Muscle layer of colon (tissue), 2 donors: ENCODE data around the gene IGFBP7.

Experiments used
- H3K27ac ChIP-seq: one replicate; pipeline ENCODE4 v1.7.0; 2013; ENCODE audit warnings: low read depth, mild to moderate bottlenecking, low read length, moderate library complexity
- H3K27me3 ChIP-seq, 2 donors: one replicate each; pipeline ENCODE4 v1.7.0; 2013; ENCODE audit warnings: low read length in 2 of 2, mild to moderate bottlenecking in 2 of 2; ENCODE audit not compliant: insufficient read depth in 2 of 2, control insufficient read depth in 1 of 2
- H3K36me3 ChIP-seq: one replicate; pipeline ENCODE4 v1.7.0; 2013; ENCODE audit warnings: mild to moderate bottlenecking, low read length; ENCODE audit not compliant: insufficient read depth
- H3K4me1 ChIP-seq: one replicate; pipeline ENCODE4 v1.7.0; 2013; ENCODE audit warnings: mild to moderate bottlenecking, low read length; ENCODE audit not compliant: insufficient read depth
- H3K4me3 ChIP-seq, 2 donors: one replicate each; pipeline ENCODE4 v1.7.0; 2013; ENCODE audit warnings: low read length in 2 of 2, low read depth in 1 of 2, mild to moderate bottlenecking in 1 of 2, moderate library complexity in 1 of 2
- H3K9ac ChIP-seq: one replicate; pipeline ENCODE4 v1.7.0; 2013; ENCODE audit warnings: low read length
- H3K9me3 ChIP-seq: one replicate; pipeline ENCODE4 v1.7.0; 2013; ENCODE audit warnings: mild to moderate bottlenecking, low read length
- donor health status: abdominal sarcoma.
- donor health status: Adenocarcinoma of cecum.

The IGFBP7 gene

DNA sequence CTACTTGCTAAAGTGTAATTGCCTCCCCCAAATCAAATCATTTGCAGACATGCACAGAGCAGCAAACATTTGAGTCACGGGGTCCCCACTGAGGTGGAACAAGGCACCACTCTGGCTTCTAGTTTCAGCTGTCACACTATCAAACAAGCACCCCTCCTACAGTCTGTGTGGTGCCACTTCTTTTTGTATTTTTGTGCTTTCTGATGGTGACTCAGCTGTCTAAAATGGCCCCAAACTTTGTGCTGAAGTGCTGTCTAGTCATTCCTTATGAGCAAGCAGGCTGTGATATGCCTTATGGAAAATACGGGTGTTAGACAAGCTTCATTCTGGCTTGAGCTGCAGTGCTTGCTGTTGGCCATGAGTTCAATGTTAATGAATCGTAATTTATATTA is 15.4 kb downstream of the IGFBP7 start:
- H3K27ac ChIP-seq = peak overlapping the region; percentile 65
- no peaks in the 10 kb centered on the region for H3K27me3 ChIP-seq
- H3K9ac ChIP-seq = no peak overlapping the region
- peaks cover 64% of the 10 kb centered on the region for H3K4me1 ChIP-seq
- no peaks in the 10 kb centered on the region for H3K36me3 ChIP-seq
- no peak overlapping the region for H3K4me3 ChIP-seq
- no peaks in the 10 kb centered on the region for H3K9me3 ChIP-seq

DNA sequence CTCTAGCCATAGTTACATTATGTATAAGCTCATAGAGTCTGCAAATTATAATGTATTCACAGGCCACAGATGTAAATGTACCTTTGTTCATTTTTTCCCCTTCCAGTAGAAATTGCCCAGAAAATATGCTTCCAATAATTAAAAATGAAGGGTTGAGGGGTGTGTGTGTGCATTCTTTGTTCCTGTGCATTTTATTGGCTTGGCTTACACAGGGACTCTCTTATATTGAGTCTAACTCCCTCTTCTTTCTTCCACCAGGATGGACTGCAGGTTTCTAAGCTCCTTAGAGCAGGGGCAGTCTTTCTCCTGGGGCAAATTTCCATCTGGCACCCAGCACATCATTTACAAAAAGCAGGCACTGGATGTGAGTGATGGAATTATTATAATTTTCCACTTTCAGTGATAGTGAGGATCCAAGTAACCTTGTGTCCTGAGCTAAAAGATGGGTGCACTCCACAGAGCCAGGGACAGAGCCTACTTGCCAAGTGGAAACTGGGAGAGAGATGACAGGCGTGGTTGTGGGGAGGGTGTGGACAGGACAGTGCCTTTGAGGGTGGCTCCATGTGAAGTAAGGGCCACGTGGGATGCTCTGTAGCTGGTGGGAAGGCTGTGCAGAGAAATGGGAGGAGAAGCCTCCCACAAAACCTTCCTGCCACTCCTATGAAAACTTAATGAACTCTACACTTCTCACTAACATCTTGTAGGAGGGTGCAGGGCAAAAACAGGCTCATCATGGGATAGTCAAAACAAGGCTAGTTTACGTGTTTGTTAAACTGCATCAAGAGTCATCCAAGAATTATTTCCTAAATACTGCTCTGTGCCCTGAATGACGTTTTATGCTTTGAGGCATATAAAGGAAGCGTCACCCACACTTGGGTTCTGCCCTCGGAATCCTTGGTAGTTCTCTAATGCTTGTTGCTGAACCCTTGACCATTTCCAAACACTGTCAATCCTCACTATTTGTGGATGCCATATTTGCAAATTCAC is 16.0 kb downstream of the IGFBP7 start:
- Histone ChIP-seq H3K9me3 (no peaks in the 10 kb centered on the region), H3K27ac (peak overlapping the region; percentile 65), H3K4me1 (peaks cover 58% of the 10 kb centered on the region), H3K4me3 (no peak overlapping the region), H3K27me3 (no peaks in the 10 kb centered on the region), H3K36me3 (no peaks in the 10 kb centered on the region), H3K9ac (no peak overlapping the region)

DNA sequence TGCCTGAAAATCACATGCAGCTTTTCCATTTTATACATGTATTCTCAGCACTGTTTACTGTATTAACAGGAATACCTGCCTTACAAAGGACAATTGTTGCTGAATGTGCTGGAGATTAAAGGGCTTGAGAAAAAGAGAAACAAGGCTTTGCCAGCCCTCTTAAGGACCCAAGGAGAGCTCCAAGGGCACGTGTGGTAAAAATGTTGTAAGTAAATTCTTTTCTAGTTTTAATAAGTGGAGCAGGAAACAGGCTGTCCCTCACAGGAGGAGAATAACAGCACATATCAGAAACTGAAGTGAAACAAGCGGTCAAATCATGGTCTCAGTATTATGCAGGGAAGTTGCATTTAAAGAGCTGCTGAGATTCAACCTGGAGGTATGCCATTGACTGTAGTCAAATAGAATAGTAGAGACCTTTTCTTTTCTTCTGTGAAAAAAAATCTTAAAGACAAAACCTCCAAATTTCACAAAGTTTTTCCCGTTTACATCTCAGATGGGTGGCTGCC is 18.5 kb downstream of the IGFBP7 start:
- Histone ChIP-seq H3K9me3 (no peaks in the 10 kb centered on the region), H3K36me3 (no peaks in the 10 kb centered on the region), H3K27ac (no peak overlapping the region), H3K27me3 (no peaks in the 10 kb centered on the region), H3K4me3 (no peak overlapping the region), H3K9ac (no peak overlapping the region), H3K4me1 (peaks cover 40% of the 10 kb centered on the region)

DNA sequence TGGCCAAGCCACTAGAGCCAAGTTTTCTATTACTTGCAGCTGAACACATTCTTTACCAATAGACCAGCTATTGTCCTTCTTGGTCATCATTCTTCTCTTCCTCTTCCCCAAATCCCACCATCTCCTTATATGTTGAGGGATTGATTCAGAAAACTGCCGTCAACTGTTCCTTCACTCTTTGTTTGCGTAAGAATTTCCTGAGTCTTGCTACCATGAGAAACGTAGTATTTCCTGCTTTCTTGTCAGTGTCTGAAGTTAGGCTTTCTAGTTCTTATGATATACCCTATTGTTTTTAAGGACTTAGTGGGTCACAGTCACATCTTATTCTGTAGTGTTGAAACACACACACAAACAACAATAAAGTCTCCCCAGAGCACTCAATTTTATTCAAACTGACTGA is 20.1 kb downstream of the IGFBP7 start:
- Histone ChIP-seq H3K27ac (no peak overlapping the region), H3K36me3 (no peaks in the 10 kb centered on the region), H3K4me3 (no peak overlapping the region), H3K9ac (no peak overlapping the region), H3K9me3 (no peaks in the 10 kb centered on the region), H3K4me1 (peaks cover 39% of the 10 kb centered on the region), H3K27me3 (no peaks in the 10 kb centered on the region)

DNA sequence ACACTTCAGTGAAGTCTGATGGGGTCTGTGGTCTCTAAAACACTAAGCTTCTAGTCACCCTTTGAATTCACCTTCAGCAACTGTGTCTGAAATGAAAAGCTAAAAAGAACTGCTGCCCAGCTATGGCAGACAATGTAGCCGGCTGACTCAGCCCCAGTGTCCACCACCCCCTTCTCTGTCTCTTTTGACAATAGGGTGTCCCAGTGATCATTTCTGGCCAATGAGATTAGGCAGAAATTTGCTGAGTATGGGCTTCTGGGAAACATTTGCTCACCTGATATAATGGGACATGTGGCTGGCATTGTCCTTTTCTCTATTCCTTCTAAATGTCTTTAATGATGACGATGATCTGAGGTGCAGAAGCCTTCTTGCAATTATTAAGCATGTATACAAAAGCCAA is 20.6 kb downstream of the IGFBP7 start:
- peaks cover 34% of the 10 kb centered on the region for H3K4me1 ChIP-seq
- no peak overlapping the region for H3K4me3 ChIP-seq
- no peaks in the 10 kb centered on the region for H3K9me3 ChIP-seq
- no peak overlapping the region for H3K27ac ChIP-seq
- H3K9ac ChIP-seq = no peak overlapping the region
- no peaks in the 10 kb centered on the region for H3K36me3 ChIP-seq
- H3K27me3 ChIP-seq = no peaks in the 10 kb centered on the region

DNA sequence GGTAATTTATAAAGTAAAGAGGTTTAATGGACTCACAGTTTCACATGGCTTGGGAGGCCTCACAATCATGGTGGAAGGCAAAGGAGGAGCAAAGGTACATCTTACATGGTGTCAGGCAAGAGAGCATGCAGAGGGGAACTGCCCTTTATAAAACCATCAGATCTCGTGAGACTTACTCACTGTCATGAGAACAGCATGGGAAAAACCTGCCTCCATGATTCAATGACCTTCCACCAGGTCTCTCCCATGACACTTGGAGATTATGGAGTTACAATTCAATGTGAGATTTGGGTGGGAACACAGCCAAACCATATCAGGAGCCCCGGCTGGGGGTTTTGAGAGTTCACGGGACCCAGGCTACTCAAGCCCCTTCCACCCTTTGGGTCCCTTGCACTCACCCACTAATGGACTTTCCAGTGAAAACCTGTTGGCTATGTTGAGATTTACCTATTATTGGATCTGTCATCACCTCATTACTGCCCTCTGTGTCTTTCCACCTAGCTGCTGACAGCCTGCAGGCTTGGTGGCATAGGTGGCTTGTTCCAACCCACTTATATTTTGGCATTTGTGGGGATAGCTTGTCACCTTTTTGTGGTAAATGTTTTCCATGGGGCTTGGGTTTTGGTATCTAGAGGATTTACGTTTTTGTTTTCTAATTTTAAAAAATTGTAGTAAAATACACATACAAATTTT is 24.0 kb downstream of the IGFBP7 start:
- no peaks in the 10 kb centered on the region for H3K9me3 ChIP-seq
- no peak overlapping the region for H3K9ac ChIP-seq
- H3K36me3 ChIP-seq = no peaks in the 10 kb centered on the region
- no peak overlapping the region for H3K27ac ChIP-seq
- H3K4me1 ChIP-seq = peaks cover 19% of the 10 kb centered on the region
- H3K4me3 ChIP-seq = no peak overlapping the region
- H3K27me3 ChIP-seq = no peaks in the 10 kb centered on the region

DNA sequence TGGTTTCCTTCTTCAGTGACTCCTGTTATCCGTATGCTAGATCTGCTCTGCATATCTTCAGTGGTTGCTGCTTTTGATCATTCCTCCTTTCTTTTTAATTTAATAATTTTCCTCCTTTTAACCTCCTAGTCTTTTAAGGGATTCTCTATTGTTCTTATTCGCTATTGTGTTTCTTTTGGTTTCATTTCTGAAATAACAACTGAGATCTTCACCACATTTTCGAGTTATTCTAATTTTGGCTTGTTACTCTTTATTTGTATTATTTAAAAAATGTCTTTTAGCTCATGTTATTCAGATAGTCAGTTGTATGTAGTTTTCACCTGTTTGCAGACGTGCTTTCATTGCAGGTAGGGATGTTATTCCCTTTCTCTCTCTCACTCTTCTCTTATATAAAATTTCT is 24.9 kb downstream of the IGFBP7 start:
- Histone ChIP-seq H3K4me3 (no peak overlapping the region), H3K4me1 (peaks cover 26% of the 10 kb centered on the region), H3K27me3 (no peaks in the 10 kb centered on the region), H3K36me3 (no peaks in the 10 kb centered on the region), H3K9ac (no peak overlapping the region), H3K9me3 (no peaks in the 10 kb centered on the region), H3K27ac (no peak overlapping the region)

DNA sequence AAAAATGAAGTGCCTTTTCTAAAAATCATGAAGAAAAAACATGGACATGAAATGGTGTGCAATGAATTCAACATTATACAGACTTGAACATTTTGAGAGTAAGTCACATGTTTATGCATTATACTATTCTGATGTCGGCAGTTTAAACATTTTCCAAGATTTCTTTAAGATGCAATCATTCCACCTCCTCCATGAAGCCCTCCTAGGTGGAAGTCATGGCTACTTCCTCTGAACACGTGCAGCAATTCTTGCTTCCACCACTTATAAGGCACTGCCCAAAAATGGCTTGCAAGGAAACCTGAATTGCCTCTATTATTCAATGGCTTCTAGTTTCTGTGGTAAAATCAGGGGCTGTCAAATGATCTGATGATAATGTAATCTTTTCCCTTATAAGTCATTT is 25.8 kb downstream of the IGFBP7 start:
- Histone ChIP-seq H3K27ac (no peak overlapping the region), H3K4me1 (peaks cover 35% of the 10 kb centered on the region)

DNA sequence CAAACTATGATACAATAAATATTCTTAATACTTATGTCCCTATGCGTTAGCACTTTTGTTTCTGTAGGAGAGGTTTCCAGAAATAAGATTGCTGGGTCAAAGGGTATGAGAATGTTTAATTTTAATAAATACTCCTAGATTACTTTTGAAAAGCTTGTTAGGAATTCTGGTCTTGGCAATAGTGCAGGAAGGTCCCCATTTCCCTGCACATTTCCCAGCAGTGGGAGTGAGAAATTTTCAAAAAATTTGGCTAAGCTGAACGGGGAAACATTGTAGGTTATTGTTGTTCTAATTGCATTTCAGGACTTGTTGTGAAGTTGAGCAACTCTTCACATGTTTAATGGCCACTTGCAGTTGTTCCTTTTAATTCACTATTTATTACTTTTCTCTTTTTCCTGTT is 27.1 kb downstream of the IGFBP7 start:
- no peak overlapping the region for H3K4me3 ChIP-seq
- no peaks in the 10 kb centered on the region for H3K27me3 ChIP-seq
- no peak overlapping the region for H3K9ac ChIP-seq
- H3K4me1 ChIP-seq = peaks cover 47% of the 10 kb centered on the region
- no peak overlapping the region for H3K27ac ChIP-seq
- H3K9me3 ChIP-seq = no peaks in the 10 kb centered on the region
- no peaks in the 10 kb centered on the region for H3K36me3 ChIP-seq

More for the DNA sequence above, 25.8 kb downstream of the IGFBP7 start:
- Histone ChIP-seq H3K27me3 (no peaks in the 10 kb centered on the region), H3K9ac (no peak overlapping the region), H3K4me3 (no peak overlapping the region), H3K9me3 (no peaks in the 10 kb centered on the region), H3K36me3 (no peaks in the 10 kb centered on the region)

DNA sequence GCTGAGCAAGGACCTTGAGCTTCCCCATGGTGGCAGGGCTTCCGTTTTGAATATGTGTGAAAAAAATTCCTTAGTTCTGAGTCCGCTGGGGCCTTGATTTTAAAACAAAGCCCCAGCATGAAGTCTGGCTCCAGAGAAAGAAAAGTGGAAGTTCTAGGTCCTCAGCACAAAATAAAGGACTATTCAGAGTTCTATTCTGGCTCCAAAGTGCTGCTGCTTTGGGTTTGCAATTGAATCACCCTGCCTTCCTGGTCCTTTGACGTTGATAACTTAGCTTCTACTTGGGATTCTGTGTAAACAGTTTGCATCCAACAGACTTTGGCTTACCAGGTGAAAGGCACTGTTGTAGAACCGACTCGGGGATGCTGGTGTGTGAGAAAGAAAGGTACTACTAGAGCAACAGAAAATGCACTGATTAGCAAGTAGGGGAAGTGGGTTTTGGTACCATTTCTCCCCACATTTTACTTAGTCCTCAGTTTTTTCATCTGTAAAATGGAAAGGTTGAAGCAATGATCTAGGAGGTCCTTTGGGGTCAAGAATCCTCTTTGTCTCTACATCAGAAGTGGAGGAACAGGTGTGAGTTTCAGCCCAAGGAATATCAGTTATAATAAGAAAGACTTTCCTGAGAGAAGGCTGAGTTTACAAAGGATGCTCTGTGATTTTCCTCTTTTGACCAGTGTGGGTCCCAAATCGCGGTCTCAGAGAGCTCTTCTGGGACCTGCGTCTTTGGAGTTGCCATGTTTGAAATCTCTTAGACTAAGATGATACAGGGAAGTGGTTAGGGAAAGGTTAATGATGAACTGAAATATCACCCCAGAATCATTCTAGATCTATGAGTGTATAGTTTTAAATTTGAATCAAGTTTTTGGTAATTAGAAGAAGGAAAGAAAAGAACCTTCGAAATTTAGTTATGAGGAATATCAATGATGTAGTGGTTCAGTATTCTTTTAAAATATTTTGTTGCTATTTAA is 28.2 kb downstream of the IGFBP7 start:
- H3K4me3 ChIP-seq = no peak overlapping the region
- H3K9me3 ChIP-seq = no peaks in the 10 kb centered on the region
- H3K9ac ChIP-seq = no peak overlapping the region
- H3K4me1 ChIP-seq = peaks cover 45% of the 10 kb centered on the region
- H3K27ac ChIP-seq = peak overlapping the region; percentile 79
- no peaks in the 10 kb centered on the region for H3K36me3 ChIP-seq
- H3K27me3 ChIP-seq = no peaks in the 10 kb centered on the region
